MM.1S (cell line): ENCODE results near the gene ZGPAT.

Experiments
- EZH2 ChIP-seq: fragments of 300-600 bp; sonication (generic); optimal IDR thresholded peaks from 2 replicates; pipeline ENCODE3; 2017; ENCODE audit warnings: low read depth, mild to moderate bottlenecking, antibody characterized with exemption, low read length, mixed read lengths
- TF ChIP-seq, protein P1 (sequence below): fragments of 300-600 bp; sonication (generic); IDR thresholded peaks from 2 replicates; pipeline ENCODE4 v1.5.1; 2016; ENCODE audit warnings: antibody characterized with exemption, low read length, mixed read lengths

DNA sequence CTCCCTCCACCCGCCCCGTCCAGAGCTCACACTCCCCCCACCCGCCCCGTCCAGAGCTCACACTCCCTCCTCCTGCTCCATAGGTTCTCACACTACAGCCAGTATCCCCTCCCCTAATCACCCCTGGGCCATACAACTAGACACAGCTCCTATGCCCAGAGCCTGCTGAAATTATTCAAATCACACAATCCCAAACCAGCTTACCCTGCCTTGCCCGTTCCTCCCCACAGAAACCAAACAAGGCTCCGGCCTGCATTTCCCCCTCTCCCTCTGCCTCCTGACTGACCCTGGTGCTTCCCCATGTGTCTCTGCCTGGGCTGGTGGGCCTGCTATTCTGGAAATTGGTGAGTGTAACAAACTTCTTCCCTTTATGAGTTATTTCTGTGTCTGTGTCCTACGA, 50.3 kb downstream of the ZGPAT start:
- TF ChIP-seq, protein P1, sequence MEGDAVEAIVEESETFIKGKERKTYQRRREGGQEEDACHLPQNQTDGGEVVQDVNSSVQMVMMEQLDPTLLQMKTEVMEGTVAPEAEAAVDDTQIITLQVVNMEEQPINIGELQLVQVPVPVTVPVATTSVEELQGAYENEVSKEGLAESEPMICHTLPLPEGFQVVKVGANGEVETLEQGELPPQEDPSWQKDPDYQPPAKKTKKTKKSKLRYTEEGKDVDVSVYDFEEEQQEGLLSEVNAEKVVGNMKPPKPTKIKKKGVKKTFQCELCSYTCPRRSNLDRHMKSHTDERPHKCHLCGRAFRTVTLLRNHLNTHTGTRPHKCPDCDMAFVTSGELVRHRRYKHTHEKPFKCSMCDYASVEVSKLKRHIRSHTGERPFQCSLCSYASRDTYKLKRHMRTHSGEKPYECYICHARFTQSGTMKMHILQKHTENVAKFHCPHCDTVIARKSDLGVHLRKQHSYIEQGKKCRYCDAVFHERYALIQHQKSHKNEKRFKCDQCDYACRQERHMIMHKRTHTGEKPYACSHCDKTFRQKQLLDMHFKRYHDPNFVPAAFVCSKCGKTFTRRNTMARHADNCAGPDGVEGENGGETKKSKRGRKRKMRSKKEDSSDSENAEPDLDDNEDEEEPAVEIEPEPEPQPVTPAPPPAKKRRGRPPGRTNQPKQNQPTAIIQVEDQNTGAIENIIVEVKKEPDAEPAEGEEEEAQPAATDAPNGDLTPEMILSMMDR: no peak
- no peak for TF ChIP-seq EZH2
